ENCODE data around the gene ZNF546. TPM values are rescaled to one million over a fixed set of nuclear protein-coding genes. Genes with fewer than 3 reads are reported as not detected.

ZNF546 gene
- total RNA-seq, 1 donor from 2014 or later: 5.0 TPM

- Histone ChIP-seq H3K27me3 (no peaks in the 10 kb centered on the region), H3K9ac (no peak overlapping the region), H2AFZ (replicated peaks) (no peak overlapping the region), H3K36me3 (peaks cover 9% of the 10 kb centered on the region), H3K79me2 (ENCODE audit: low read depth) (peaks cover 26% of the 10 kb centered on the region), H3K27ac (no peak overlapping the region), H3K4me2 (no peak overlapping the region), H3K4me3 (no peak overlapping the region), H3K4me1 (peaks cover 8% of the 10 kb centered on the region), H4K20me1 (ENCODE audit: low read depth) (no peaks in the 10 kb centered on the region), H3F3A (ENCODE audit: low read depth) (no peaks in the 10 kb centered on the region), H3K9me3 (ENCODE audit: low read depth) (no peaks in the 10 kb centered on the region)
- H3K27me3 Mint-ChIP-seq (ENCODE audit: insufficient read depth, low read depth): peaks cover 12% of the 10 kb centered on the region
- H3K4me3 Mint-ChIP-seq: peak overlapping the region; percentile 46
- no peaks in the 10 kb centered on the region for H3K9me3 Mint-ChIP-seq
- TF ChIP-seq, protein P1, sequence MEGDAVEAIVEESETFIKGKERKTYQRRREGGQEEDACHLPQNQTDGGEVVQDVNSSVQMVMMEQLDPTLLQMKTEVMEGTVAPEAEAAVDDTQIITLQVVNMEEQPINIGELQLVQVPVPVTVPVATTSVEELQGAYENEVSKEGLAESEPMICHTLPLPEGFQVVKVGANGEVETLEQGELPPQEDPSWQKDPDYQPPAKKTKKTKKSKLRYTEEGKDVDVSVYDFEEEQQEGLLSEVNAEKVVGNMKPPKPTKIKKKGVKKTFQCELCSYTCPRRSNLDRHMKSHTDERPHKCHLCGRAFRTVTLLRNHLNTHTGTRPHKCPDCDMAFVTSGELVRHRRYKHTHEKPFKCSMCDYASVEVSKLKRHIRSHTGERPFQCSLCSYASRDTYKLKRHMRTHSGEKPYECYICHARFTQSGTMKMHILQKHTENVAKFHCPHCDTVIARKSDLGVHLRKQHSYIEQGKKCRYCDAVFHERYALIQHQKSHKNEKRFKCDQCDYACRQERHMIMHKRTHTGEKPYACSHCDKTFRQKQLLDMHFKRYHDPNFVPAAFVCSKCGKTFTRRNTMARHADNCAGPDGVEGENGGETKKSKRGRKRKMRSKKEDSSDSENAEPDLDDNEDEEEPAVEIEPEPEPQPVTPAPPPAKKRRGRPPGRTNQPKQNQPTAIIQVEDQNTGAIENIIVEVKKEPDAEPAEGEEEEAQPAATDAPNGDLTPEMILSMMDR (IDR thresholded peaks at IDR 0.05): no peak
- TF ChIP-seq EZH2phosphoT487 (IDR thresholded peaks at IDR 0.05): no peak
- no peak for TF ChIP-seq EZH2 (IDR thresholded peaks at IDR 0.05)
- H3K4me1 Mint-ChIP-seq: peaks cover 17% of the 10 kb centered on the region
- no peak overlapping the region for H3K27ac Mint-ChIP-seq
- no peak for DNase-seq (ENCODE audit: low spot score)
- peaks cover 43% of the 10 kb centered on the region for H3K36me3 Mint-ChIP-seq
Observed at GRCh38 chr19:39974377-39975155, 22.3 kb upstream of the ZNF546 start.

GRCh38 chr19:39982883-39983282 lies 14.0 kb upstream of the ZNF546 start:
- H3K9me3 Mint-ChIP-seq: peaks cover 44% of the 10 kb centered on the region
- Histone ChIP-seq H3K9ac (no peak overlapping the region), H3K27me3 (no peaks in the 10 kb centered on the region), H3K4me3 (no peak overlapping the region), H3F3A (ENCODE audit: low read depth) (no peaks in the 10 kb centered on the region), H3K9me3 (ENCODE audit: low read depth) (peaks cover 20% of the 10 kb centered on the region), H3K36me3 (peaks cover 13% of the 10 kb centered on the region), H3K4me2 (no peak overlapping the region), H3K27ac (no peak overlapping the region), H3K4me1 (no peaks in the 10 kb centered on the region), H4K20me1 (ENCODE audit: low read depth) (no peaks in the 10 kb centered on the region), H2AFZ (replicated peaks) (no peak overlapping the region), H3K79me2 (ENCODE audit: low read depth) (peaks cover 47% of the 10 kb centered on the region)
- peaks cover 60% of the 10 kb centered on the region for H3K36me3 Mint-ChIP-seq
- no peaks in the 10 kb centered on the region for H3K4me1 Mint-ChIP-seq
- no peak overlapping the region for H3K27ac Mint-ChIP-seq
- TF ChIP-seq, protein P1 (IDR thresholded peaks at IDR 0.05): no peak
- no peak for TF ChIP-seq EZH2phosphoT487 (IDR thresholded peaks at IDR 0.05)
- TF ChIP-seq EZH2 (IDR thresholded peaks at IDR 0.05): no peak
- H3K4me3 Mint-ChIP-seq: no peak overlapping the region
- DNase-seq (ENCODE audit: low spot score): no peak
- peaks cover 3% of the 10 kb centered on the region for H3K27me3 Mint-ChIP-seq (ENCODE audit: insufficient read depth, low read depth)

GRCh38 chr19:39983695-39984300 lies 13.1 kb upstream of the ZNF546 start:
- H3K27ac Mint-ChIP-seq: no peak overlapping the region

More at GRCh38 chr19:39983695-39984300, 13.1 kb upstream of the ZNF546 start:
- H3K4me1 Mint-ChIP-seq: no peaks in the 10 kb centered on the region
- no peak overlapping the region for H3K4me3 Mint-ChIP-seq
- DNase-seq (ENCODE audit: low spot score): no peak
- Histone ChIP-seq H3K4me3 (no peak overlapping the region), H3K4me2 (no peak overlapping the region), H3K36me3 (peaks cover 13% of the 10 kb centered on the region), H3K9ac (no peak overlapping the region), H2AFZ (replicated peaks) (no peak overlapping the region), H3K9me3 (ENCODE audit: low read depth) (peaks cover 21% of the 10 kb centered on the region), H3K4me1 (no peaks in the 10 kb centered on the region), H3K27me3 (no peaks in the 10 kb centered on the region), H3F3A (ENCODE audit: low read depth) (no peaks in the 10 kb centered on the region), H3K79me2 (ENCODE audit: low read depth) (peaks cover 56% of the 10 kb centered on the region), H3K27ac (no peak overlapping the region), H4K20me1 (ENCODE audit: low read depth) (no peaks in the 10 kb centered on the region)
- H3K27me3 Mint-ChIP-seq (ENCODE audit: insufficient read depth, low read depth): peaks cover 2% of the 10 kb centered on the region
- peaks cover 50% of the 10 kb centered on the region for H3K9me3 Mint-ChIP-seq
- TF ChIP-seq, protein P1 (IDR thresholded peaks at IDR 0.05): no peak
- TF ChIP-seq EZH2 (IDR thresholded peaks at IDR 0.05): no peak
- no peak for TF ChIP-seq EZH2phosphoT487 (IDR thresholded peaks at IDR 0.05)
- H3K36me3 Mint-ChIP-seq: peaks cover 54% of the 10 kb centered on the region
